HL-60 (cell line): ENCODE data around the gene TCF25.
"Not testable (repeated sequence)": the region's sequence is repeated elsewhere in the genome, so short reads cannot be mapped to it uniquely, and the experiment has no call there.

Source experiments
- DNase-seq, 2 experiments: peaks; one replicate each; pipeline ENCODE4 v3.0.0-alpha.2; 2010 to 2020; ENCODE audit warnings: low read depth in 1 of 2, low spot score in 1 of 2
- H3K27ac ChIP-seq: fragments of 250-450 bp; sonication (Bioruptor Pico); replicated peaks from 2 replicates; pipeline ENCODE4 v1.5.1; 2020; ENCODE audit warnings: mild to moderate bottlenecking, moderate library complexity
- H3K27me3 ChIP-seq: fragments of 250-450 bp; sonication (Bioruptor Pico); 2 replicates; pipeline ENCODE4 v1.5.1; 2021; ENCODE audit warnings: mild to moderate bottlenecking, moderate library complexity; ENCODE audit not compliant: insufficient read depth, poor library complexity, severe bottlenecking
- H3K4me3 ChIP-seq: replicated peaks from 2 replicates; pipeline ENCODE4 v1.5.1; 2011; ENCODE audit warnings: mild to moderate bottlenecking, control low read depth, low read length; ENCODE audit not compliant: insufficient read depth
- CTCF ChIP-seq: IDR thresholded peaks from one replicate; pipeline ENCODE4 v1.5.1; 2011; ENCODE audit warnings: low read length, control low read depth, inconsistent platforms; ENCODE audit not compliant: insufficient read depth
- GABPA ChIP-seq: IDR thresholded peaks from 2 replicates; pipeline ENCODE4 v1.6.1; 2012; ENCODE audit warnings: low read depth
- POLR2AphosphoS5 ChIP-seq: IDR thresholded peaks from 2 replicates; pipeline ENCODE4 v1.6.1; 2012; ENCODE audit warnings: low read depth
- REST ChIP-seq: IDR thresholded peaks from 2 replicates; pipeline ENCODE4 v1.6.1; 2012; ENCODE audit warnings: low read depth; ENCODE audit not compliant: insufficient replicate concordance
- SPI1 ChIP-seq: IDR thresholded peaks from 2 replicates; pipeline ENCODE4 v1.6.1; 2012; ENCODE audit warnings: low read depth, mild to moderate bottlenecking, borderline replicate concordance

Gene TCF25

GRCh38 chr16:89931964-89932363 lies 58.6 kb downstream of the TCF25 start:
- H3K27me3 ChIP-seq: no peaks in the 10 kb centered on the region
- no peak for DNase-seq
- no peak overlapping the region for H3K4me3 ChIP-seq
- H3K27ac ChIP-seq: no peak overlapping the region
- TF ChIP-seq GABPA: no peak
- no peak for TF ChIP-seq REST
- TF ChIP-seq CTCF: no peak
- TF ChIP-seq SPI1: no peak
- no peak for TF ChIP-seq POLR2AphosphoS5

- H3K27ac ChIP-seq, H3K27me3 ChIP-seq, DNase-seq, H3K4me3 ChIP-seq: not testable (repeated sequence)
Measured at GRCh38 chr16:89934019-89934418, 60.6 kb downstream of the TCF25 start.

- Histone ChIP-seq H3K27me3 (no peaks in the 10 kb centered on the region), H3K4me3 (no peak overlapping the region), H3K27ac (no peak overlapping the region)
- TF ChIP-seq CTCF: no peak
- no peak for TF ChIP-seq REST
- no peak for TF ChIP-seq SPI1
- TF ChIP-seq POLR2AphosphoS5: no peak
- TF ChIP-seq GABPA: no peak
- DNase-seq: no peak
Measured at GRCh38 chr16:89934611-89935553, 61.5 kb downstream of the TCF25 start.

GRCh38 chr16:89935620-89936019 lies 62.2 kb downstream of the TCF25 start:
- not testable (repeated sequence) for H3K27ac ChIP-seq, DNase-seq, H3K27me3 ChIP-seq, H3K4me3 ChIP-seq

- Histone ChIP-seq H3K4me3 (no peak overlapping the region), H3K27me3 (no peaks in the 10 kb centered on the region), H3K27ac (no peak overlapping the region)
- DNase-seq: no peak
- no peak for TF ChIP-seq GABPA
- no peak for TF ChIP-seq POLR2AphosphoS5
- no peak for TF ChIP-seq SPI1
- no peak for TF ChIP-seq CTCF
- TF ChIP-seq REST: no peak
Measured at GRCh38 chr16:89936034-89936433, 62.6 kb downstream of the TCF25 start.
